ENCODE results near the gene PHACTR3.

Gene PHACTR3

GRCh38 chr20:59800309-59800708, 196.0 kb downstream of the PHACTR3 start:
- DNase-seq (ENCODE audit: low spot score): no peak

GRCh38 chr20:59802018-59802417, 197.7 kb downstream of the PHACTR3 start:
- DNase-seq (ENCODE audit: low spot score): no peak

DNA sequence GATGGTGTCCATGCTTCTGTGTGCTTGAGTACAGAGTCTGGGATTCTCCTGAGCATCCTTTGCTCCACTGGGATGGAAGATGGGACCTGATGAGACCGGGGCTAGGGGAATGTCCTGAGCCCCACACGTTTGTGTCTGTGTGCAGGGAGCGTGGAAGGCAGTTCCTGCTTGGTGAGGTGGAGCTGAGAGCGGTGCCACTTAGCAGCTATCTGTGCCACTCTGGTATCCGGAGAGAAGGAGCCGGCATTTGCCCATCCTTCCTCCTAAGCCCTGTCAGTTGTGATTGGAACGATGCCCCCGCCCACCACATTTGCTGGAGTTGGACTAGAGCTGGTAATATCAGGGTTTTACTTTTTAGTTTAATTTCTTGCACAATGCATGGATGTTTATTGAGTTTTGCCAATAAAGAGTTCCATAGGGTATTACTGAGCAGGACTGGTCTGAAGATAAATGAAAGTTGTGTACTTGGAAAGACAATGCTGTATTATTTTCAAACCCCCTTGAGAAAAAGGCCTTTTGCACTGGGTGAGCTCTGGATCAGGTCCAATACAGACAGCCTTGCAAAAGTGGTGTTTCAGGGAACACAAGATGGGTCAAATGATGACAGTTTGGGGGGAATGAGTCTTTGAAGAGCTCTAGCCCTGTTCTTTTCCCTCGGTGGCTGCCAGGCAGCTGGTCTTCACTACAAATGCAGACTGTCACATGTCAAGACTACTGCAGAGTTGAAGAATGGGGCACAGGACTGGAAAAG, 198.3 kb downstream of the PHACTR3 start:
- DNase-seq (ENCODE audit: low spot score): no peak

- DNase-seq (ENCODE audit: low spot score): no peak
Measured at GRCh38 chr20:59804347-59804746, 200.0 kb downstream of the PHACTR3 start.

- no peak for DNase-seq (ENCODE audit: low spot score)
Measured at GRCh38 chr20:59804871-59805665, 200.7 kb downstream of the PHACTR3 start.

DNA sequence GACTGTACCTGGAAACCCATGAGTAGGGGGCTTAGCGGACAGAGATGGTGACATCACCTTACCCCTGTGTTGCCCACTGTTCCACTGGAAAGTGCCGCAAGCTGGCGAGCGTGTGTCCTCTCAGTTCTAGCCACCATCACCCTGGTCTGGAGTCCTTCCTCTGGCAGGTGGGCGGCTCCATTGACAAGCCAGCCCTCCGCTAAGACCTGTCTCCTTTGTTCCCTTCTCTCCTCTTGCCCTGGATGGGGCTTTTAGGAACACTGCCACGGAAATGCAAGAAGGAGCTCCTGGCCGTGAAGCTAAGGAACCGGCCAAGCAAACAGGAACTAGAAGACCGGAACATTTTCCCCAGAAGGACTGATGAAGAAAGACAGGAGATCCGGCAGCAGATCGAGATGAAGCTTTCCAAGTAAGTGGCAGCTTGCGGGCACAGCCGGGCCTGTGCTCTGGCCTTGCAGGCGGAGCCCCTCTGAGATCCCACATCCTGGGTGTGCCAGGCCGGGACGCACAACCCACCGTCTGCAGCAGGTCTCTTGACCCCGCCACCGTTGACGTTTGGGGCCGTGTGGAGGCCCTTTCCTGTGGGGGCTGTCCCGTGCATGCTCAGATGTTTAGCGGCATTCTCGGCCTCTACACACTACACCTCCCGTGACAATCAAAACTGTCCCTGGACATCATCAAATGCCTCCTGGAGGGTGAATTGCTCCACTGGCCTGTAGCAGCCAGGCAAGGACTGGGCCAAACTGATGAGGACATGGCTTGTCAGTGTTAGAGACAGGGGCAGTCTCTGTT, 201.6 kb downstream of the PHACTR3 start:
- no peak for DNase-seq (ENCODE audit: low spot score)

- DNase-seq (ENCODE audit: low spot score): no peak
Measured at GRCh38 chr20:59806578-59806975, 202.2 kb downstream of the PHACTR3 start.

DNA sequence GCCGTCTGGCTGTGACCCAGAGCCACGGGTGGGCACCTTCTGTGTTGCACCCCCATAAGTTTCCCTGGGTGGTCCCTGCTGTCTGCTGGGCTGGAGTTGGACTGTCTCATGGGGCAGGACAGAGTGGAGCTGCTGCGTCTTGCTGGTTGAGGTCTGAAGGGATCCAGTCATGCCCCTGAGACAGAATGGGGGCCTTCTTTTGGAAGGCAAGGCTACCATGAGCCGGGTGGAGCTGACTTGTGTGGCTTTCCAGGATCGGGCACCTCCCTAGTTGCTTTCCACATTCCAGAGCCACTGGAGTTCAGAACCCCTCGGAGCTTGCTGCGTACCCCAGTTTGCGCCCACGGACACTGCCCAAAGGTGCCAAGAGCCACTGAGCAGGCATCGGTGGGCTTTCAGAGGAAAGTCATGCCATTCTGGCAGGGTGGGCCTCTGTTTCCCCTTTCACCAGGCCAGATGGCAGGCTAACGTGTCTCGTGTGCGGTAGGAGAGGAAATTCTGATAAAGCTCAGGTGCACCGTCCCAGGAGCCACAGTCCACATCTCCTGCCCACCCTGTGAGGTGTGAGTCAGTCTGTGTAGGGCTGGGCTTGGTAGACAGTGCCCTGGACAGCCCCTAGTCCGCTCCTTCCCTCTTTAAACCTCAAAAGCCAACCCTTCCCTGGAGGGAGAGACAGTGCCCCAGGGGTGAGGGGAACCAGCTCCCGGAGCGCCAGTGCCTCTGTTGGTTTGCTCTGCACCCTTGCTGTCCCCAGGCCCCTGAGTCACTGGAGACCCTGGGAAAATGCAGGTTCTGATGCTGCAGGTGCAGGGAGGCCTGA, 203.8 kb downstream of the PHACTR3 start:
- DNase-seq (ENCODE audit: low spot score): no peak

DNA sequence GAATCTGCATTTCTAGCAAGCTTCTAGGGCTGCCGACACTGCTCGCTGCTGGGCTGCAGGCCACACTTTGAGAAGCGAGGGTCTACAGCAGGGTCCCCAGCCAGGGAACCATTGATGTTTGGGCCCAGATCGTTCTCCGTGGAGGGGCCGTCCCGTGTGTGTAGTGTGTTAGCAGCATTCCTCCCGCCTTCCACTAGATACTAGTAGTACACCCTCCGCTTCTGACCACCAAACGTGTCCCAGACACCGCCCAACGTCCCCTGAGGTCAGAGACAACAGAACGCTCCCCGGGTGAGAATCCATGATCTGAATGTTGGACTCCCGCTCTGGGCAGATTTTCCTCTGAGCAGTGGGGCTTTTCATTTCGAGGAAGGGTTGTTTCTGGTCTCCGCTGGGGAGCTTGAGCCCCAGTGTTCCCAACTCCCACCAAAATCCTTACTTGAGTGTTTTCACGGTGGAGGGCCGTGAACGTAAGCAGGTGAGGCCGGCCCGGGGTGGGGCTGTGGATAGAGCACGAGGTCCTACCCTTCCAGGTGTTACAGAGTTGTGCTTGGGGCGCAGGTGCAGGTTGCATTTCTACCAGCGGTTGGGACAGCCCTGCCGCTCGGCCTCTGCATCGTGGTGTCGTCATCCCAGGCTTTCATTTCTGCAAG, 204.5 kb downstream of the PHACTR3 start:
- no peak for DNase-seq (ENCODE audit: low spot score)

- DNase-seq (ENCODE audit: low spot score): no peak
Measured at GRCh38 chr20:59809630-59810448, 205.5 kb downstream of the PHACTR3 start.

DNA sequence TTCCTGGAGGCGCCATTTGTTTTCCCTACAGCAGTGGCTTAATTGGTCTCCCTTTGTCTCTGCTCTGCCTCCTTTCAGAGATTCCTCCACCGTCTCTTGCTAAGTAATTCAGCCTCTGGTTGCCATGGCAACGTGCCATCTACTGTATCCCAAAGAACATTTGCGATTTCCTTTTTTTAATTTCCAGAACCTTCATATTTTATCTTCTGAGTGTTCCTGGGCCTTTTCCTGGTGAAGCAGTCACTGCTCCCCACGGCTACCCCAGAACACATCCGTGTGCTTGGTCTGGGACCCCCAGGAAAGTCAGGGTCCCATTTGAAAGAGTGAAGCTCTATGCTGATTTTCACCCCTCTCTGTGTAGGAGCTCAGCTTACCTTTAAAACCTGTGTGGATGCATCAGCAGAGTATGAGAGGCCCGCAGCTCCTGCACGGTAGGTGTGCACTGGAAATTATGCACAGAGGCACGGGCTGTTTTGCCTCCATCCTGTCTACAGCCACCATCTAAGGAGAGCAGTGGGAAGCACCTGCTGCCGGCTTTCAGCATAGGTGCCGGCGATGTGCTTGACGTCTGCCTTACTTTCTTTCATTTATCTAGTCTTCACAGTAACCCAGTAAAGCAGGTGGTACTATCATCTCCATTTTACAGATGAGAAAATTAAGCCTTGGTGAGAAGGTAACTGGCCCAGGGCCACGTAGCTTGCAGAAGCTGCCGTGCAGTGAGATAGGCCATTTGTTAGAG, 206.3 kb downstream of the PHACTR3 start:
- no peak for DNase-seq (ENCODE audit: low spot score)

- DNase-seq (ENCODE audit: low spot score): no peak
Measured at GRCh38 chr20:59811681-59812171, 207.4 kb downstream of the PHACTR3 start.

DNA sequence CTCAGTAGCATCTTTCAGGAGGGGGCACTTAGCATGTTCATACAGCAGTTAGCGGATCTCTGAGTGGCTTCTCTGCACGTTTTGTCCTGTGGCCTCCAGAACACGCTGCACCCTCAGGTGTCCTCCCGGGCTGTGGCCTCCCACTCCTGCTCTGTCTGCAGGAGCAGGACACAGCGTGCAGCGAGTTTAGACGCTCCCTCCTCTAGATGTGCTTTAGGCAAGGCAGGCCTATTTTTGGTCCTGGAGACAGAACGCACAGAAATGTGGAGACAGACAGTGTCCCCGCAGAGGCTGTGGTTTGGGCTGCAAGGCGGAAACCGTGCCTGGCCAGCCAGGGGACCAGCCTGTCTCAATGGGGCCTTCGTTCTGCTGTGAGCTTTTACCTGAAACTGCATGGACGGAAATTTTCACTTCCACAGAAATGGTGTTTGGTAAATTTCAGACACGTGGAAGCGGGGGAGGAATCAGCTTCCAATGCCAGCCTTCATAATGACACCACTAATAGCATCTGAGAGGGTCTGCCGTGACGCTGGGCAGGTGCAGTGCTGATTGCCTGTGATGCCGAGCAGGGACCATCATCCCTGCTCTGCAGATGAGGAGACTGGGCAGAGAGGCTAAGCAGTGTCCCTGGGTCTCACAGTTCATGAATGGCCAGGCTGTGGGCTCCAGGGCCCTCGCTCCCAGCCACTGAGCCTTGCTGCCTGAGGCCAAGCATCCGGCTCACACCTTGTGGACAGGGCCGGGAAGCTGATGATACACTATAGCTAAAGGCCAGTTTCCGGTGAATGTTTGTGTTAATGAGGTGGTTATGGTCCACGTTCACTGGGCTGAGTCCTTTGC, 208.2 kb downstream of the PHACTR3 start:
- no peak for DNase-seq (ENCODE audit: low spot score)

- no peak for DNase-seq (ENCODE audit: low spot score)
Measured at GRCh38 chr20:59813126-59813947, 209.0 kb downstream of the PHACTR3 start.

DNA sequence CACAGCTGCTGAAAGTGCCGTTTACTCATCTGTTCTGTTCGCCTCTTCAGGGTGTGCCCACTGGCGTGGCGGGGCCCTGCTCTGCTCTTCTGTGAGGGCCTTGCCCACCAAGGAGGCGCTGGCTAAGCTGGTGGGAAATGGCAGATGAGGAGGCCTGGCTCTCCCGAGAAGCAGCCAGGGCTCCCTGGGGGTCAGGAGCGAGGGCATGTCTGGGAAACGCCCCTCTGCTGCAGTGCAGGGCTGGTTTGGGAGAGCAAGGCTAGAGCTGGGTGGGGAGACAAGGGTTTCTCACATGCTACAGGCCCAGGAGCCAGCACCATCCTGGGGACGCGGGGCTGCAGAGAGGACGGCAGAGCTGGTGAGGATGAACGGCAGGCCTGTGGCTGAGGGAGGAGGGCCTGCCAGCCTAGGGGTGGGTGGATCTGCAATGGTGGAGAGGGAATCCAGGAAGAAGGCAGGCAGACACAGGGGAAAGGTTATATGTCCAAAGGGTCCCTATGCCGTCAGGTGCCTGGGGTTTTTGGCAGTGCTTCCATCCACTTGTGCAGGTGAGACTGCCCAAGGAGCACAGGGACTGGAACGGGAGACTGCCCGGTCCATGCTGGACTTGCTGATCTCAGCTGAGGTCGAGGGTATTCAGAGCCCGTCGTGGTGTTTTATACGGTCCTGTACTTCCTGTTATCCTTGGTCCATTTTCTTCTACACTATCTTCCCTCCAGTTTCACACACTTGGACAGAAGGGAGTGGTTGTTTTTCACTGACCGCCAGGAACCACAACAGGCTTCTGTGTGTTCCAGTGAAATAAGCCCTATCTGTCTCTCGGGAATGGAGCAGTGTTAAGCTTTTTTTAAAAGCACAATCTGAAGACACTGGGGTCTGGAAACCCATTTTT, 209.9 kb downstream of the PHACTR3 start:
- DNase-seq (ENCODE audit: low spot score): no peak

DNA sequence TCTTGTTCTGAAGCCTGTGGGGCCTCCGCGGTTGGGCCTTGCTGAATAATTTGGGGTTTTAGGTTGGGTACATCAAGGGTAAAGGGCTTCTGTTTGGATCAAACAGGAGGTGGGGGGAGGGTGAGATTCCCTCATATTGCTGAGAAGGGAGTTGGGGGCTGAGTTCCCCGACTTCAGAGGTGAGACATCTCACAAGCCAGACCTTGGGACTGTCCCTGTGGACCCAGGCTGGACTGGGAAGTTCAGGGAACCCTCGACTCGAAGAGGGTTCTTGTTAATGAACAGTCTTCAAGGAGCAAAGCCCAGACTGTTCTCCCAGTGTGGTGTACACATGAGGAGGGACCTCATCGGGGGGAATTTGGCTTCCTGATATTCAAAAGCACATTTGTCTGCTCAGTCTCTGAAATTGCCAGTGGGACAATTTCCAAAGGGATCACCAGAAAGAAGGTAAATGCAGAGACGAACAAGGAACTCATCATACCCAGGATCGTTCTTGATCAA, 210.6 kb downstream of the PHACTR3 start:
- no peak for DNase-seq (ENCODE audit: low spot score)

Measured in GM03348 (cell line).